ENCODE results near the gene VPS35L.

Gene VPS35L

DNA sequence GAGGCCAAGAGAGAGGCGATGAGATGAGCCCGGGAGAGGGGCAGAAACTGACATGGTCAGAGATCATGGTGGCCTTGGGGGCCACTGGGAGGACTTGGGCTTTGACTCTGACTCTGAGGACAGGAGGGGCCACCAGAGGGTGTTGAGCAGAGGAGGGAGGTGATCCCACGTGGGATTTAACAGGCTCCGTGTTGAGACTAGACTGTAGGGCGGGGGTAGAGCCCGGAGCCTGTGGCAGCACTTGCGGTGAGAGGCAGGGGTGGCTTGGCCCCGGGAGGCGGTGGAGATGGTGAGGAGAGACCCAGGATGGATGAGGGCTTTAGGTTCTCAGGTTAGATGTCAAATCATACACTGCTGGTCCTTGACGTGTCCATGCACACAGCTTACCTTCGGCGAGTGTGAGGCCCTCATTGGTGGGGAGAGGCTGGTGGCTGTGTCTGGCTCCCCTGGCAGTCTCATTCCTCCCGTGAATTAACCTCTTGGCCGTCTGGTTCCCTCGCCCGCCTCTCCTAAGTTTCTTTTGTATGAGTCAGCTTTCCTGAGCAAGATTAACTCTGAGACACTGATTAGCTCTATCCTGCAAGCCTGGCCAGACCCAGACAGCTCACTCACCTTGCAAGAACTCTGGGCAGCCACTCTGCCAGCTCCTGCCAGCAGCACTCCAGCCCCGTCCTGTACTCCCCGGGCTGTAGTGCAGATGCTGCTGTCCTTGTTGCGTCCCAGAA is 39.7 kb downstream of the VPS35L start:
- DNase-seq (ENCODE audit: low read depth, low spot score) = no peak

DNA sequence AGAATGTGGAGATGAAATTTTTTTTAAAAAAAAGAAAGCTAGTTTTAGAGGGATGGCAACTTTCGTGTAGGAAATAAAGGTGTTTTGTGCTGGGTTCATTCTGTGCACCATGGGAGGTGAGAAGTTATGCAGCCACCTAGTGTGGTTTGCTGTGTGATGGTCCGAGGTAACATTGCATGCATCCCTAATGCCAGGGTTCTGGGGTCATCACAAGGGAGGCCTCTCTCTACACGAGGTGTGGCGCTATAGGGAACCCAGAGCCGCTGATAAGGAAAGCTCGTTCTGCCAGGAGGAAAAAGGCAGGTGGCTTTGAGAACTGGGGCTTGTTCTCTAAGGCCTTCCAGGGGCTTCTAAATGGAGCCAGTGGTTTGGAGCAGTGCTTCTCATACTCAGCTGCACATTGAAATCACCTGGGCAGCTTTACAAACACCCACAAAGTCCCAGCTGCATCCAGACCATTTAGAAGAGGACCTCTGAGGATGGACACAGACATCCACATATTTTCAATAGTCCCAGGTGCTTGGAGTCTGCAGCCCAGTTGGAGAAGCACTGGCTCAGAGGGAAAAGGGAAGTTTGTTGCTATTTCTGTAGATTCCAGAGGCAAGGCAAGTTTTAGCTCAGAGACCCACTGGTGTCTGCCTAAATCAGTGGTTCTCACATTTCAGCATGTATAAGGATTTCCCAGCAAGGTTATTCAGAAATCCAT is 43.5 kb downstream of the VPS35L start:
- DNase-seq (ENCODE audit: low read depth, low spot score) = no peak

DNA sequence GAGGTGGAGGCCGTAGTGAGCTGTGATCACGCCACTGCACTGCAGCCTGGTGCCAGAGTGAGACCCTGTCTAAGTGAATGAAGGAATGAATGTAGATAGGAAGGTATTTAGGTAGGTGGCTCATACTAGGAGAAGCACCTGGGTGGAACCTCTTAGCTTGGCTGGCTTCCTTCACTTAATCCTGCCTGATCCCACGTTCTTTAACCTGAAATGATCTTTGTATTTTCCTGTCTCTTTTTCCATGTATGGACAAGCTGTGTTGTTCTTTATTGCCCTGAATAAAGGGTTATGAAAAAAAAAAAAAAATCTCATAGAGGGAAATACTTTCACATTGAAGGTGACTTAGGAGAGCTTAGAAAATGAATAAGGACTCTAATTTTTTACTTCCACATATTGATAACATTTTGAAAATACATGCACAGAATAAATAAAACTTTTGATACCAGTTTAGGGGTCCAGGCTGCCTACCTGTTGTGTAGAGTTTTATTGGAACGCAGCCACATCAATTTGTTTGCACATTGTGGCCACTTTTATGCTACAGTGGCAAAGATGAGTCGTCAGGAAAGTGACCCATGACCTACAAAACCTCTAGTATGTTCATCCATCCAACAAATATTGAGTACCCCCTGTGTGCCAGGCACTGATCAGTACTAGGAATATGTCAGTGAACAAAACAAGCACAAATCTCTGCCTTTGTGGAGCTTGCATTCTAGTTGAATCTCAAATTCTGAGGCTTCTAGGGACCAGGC is 44.6 kb downstream of the VPS35L start:
- DNase-seq (ENCODE audit: low read depth, low spot score) = no peak

GRCh38 chr16:19601083-19601976 is 45.8 kb downstream of the VPS35L start:
- DNase-seq (ENCODE audit: low read depth, low spot score) = no peak

DNA sequence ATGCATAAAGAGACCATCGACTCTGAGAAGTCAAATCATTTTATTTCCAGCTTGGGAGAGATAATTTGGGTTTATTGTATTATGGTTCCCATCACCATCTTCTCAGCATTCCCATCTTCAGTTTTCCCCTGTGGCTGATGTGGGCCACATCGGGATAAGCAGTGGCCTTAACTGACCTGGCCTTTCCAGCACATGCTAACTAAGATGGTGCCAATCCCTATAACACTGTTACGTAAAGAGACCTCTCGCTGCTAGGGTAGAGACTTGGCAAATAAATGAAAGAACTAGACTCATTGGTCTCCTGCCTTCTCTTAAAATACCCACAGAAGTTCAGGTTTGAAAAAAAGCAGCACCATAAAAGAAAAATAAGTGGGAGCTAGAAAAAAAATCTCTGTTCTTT is 49.4 kb downstream of the VPS35L start:
- DNase-seq (ENCODE audit: low read depth, low spot score) = no peak

GRCh38 chr16:19605701-19606100 is 50.2 kb downstream of the VPS35L start:
- DNase-seq (ENCODE audit: low read depth, low spot score) = no peak

DNA sequence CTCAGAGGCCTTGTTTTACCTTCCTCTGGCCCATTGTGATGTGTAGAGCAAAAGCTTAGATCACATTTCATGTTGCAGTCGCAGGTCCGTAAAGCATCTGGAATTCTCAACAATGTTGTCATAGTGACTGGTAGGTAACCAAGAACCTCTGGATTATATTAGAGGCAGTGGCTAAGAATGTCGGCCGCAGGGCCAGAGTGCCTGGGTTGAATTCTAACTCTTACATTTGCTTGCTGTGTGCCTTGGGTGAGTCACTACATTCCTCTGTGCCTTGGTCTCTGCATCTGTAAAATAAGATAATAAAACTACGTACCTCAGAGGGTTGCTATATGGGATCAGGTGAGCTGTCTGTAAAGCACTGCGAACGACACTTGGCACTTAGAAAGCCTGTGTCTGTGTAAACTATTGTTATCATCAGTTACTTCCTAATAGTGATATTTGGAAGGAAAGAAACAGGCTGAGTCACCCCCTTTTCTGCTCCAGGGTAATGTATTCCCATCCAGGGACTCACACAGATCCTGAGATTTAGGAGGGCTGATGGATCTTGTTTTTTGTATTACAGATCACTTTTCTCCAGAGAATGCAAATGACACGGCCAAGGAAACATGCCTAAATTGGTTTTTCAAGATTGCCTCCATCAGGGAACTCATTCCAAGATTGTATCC is 52.2 kb downstream of the VPS35L start:
- DNase-seq (ENCODE audit: low read depth, low spot score) = no peak

DNA sequence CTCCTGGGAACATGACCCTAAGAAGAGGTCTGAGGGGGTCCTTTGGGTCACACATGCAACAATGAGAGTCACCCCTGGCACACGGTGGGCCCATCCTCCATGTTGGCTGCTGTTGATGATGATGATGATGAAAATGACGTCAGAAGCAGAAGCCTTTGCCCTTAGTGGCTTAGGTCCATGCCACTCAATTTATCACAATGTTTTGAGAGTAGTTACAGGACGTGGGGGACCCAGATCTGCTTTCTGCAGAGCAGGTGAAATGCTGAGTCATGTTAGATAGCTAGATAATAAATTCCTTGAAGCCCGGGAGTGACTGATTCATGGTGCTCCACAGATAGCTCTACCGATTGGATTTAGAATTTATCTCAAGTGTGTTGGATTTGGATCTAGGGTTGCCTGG is 53.9 kb downstream of the VPS35L start:
- DNase-seq (ENCODE audit: low read depth, low spot score) = no peak

DNA sequence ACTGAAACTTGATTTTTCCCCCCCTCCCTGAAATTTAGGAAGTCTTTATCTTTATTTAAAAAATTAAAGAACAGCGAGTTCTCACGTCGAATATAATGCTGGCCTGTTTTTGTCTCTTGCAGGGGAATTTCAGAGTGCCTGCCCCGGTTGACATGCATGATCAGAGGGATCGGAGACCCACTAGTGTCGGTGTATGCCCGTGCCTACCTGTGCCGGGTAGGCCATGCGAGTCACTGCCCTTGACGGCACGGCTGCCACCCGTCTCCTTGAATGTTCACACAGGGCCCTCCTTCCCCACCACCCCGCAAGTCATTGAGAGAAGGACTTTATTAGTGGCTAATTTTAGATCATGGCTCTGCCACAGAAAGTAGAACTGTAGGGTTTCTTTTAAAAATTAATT is 54.7 kb downstream of the VPS35L start:
- DNase-seq (ENCODE audit: low read depth, low spot score) = no peak

DNA sequence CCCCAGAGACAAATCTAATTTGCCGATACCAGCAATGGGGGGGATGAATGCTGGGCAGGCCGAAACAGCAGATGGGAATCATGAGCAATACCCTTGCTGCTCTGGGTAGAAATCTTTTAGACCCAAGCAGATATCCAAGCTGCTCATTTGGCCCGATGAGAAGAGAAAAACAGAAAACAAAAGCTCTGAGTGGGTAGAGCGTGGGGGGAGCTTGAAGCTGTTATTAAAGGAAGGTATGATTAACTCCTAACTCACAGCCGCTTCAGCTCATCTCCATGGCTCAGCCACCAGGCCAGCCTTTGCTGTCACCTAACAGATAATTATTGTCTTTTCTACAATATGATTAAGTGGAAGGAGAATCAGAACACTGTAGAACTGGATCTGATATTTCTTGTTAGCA is 58.3 kb downstream of the VPS35L start:
- no peak for DNase-seq (ENCODE audit: low read depth, low spot score)

DNA sequence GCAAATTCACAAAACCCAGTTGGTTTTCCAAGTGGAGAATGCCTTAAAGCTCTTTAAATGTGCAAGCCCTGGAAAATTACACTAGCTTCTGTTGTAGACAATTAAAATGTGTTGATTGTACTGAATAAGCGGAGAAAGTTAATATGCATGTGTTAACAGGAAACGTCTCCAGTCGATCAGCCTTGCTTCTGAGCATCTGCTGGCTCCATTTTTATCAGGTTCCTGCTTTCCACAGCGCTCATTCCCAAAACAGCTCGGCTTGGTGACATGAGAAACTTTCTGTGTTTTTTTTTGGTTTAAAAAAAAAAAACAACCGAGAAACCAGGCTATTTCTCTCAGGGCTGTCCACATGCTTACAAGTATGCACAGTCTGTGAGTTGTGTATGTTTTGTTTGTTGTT is 60.7 kb downstream of the VPS35L start:
- DNase-seq (ENCODE audit: low read depth, low spot score) = no peak

DNA sequence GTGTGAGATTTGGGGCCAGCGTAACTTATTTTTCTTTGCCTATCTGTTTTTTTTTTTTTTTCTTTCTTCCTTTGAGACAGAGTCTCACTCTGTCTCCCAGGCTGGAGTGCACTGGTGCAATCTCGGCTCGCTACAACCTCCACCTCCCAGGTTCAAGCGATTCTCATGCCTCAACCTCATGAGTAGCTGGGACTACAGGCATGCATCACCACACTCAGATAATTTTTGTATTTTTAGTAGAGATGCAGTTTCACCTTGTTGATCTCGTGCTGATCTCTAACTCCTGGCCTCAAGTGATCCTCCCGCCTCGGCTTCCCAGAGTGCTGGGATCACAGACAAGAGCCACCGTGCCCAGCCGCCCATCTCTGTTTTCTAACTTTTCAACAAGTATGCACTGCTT is 63.4 kb downstream of the VPS35L start:
- no peak for DNase-seq (ENCODE audit: low read depth, low spot score)

GRCh38 chr16:19621445-19621844 is 65.9 kb downstream of the VPS35L start:
- DNase-seq (ENCODE audit: low read depth, low spot score) = no peak

DNA sequence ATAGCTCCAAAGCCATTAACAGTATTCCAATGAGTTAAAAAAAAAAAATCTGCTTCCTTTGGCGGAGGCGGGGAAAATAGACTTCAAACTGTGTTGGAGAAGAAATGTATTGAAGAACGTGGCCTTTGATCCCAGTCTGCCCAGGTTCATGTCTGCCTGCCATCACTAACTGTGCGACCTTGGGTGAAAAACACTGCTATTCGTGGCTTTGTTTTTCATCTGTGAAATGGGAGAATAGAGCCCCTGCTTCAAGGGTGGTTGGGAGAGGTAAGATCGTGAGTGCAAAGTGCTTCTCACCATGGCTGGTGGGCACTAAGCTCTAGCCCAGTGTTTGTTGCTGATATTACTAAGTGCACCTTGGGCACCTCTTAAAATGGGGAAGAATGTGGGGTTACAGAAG is 69.5 kb downstream of the VPS35L start:
- no peak for DNase-seq (ENCODE audit: low read depth, low spot score)

DNA sequence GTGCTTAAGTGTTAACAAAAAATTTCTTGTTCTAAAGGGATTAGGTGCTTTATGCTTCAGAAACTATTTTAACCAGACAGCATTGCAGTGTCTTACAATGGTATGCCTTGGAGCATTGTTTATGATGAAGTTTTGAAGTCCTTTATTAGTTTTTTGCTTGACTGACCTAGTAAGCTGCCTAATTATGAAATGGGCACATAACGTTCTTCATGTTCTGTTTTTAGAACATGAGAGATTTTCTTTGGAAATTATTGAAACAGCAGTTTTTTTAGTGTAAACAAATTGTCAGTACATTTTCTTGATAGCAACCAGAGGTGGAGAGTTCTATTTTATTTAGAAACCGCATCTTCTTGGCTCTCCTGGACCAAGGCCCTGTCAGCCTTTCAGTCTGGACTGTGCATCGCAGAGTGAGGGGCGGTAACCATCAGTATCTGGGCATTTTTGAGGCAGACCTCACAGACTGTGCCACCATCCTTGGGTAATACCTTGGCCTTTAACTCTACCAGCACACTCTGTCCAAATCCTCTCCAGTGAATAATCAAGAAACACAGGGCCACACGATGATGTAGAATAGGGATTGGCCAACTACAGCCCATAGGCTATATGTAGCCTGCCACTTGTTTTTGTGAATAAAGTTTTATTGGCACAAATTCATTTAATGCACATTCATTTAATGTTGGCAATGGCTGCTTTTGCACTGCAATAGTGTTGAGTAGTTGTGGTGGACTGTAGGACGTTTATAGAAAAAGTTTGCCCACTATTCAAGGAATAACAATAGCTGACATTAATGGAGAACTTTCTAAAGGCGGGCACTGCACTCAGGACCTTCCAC is 81.1 kb downstream of the VPS35L start:
- no peak for DNase-seq (ENCODE audit: low read depth, low spot score)

- DNase-seq (ENCODE audit: low read depth, low spot score) = no peak
These were observed 84.5 kb downstream of the VPS35L start for GRCh38 chr16:19639986-19640421.

- DNase-seq (ENCODE audit: low read depth, low spot score) = no peak
These were observed 87.0 kb downstream of the VPS35L start for GRCh38 chr16:19642501-19642900.

GRCh38 chr16:19644877-19645276 is 89.4 kb downstream of the VPS35L start:
- DNase-seq (ENCODE audit: low read depth, low spot score) = no peak

- DNase-seq (ENCODE audit: low read depth, low spot score) = no peak
These were observed 90.1 kb downstream of the VPS35L start for GRCh38 chr16:19645557-19645981.

GRCh38 chr16:19649980-19650379 is 94.5 kb downstream of the VPS35L start:
- no peak for DNase-seq (ENCODE audit: low read depth, low spot score)

Data from iPS DF 19.7 (cell line).